Lower leg skin (tissue), 4 donors: ENCODE data around the gene SPG21. TPM values are rescaled to one million over a fixed set of nuclear protein-coding genes. Genes with fewer than 3 reads are reported as not detected.

Source experiments
- DNase-seq, 2 donors: peaks; one replicate each; pipeline ENCODE4 v3.0.0-alpha.2; 2019; ENCODE audit warnings: low spot score in 2 of 2
- H3K4me3 ChIP-seq: fragments of 200-600 bp; sonication (generic); 2 replicates; pipeline ENCODE4 v1.5.1; 2017; ENCODE audit warnings: mild to moderate bottlenecking, low read depth; ENCODE audit not compliant: poor library complexity, severe bottlenecking
- CTCF ChIP-seq, 3 donors: fragments of 450-650 bp; IDR thresholded peaks; one replicate each; pipeline ENCODE4 v1.5.1; 2016; ENCODE audit warnings: antibody characterized with exemption in 3 of 3, mild to moderate bottlenecking in 3 of 3, moderate library complexity in 2 of 3
- POLR2A ChIP-seq, 2 donors: fragments of 450-650 bp; IDR thresholded peaks; one replicate each; pipeline ENCODE4 v1.6.1; 2016 to 2017; ENCODE audit warnings: antibody characterized with exemption in 2 of 2, mild to moderate bottlenecking in 1 of 2, moderate library complexity in 1 of 2
- WGBS, 2 donors: methylation state at CpG; one replicate each; pipeline ENCODE4 v1.1.5; 2018; 5-methylcytosine and 5-hydroxymethylcytosine counted together
- intact Hi-C: fragments of 100-400 bp; cut with DNase I; formaldehyde crosslinking; loops from one replicate; pipeline ENCODE4 v1.15.0; 2023; ENCODE audit warnings: low total_unique reads
- total RNA-seq, 4 donors: library from RNA; depleted of rRNA; stranded (reverse); fragments of >200 nt; gene quantifications; one replicate each; pipeline ENCODE4 v1.1.0, GENCODE V29; 2016

Gene SPG21
- total RNA-seq, 4 donors from 2014 or later, result 54.3 to 93.1 (median 76.6) TPM

GRCh38 chr15:64991536-64992135 is 1.9 kb upstream of the SPG21 start:
- no peak for TF ChIP-seq POLR2A (IDR thresholded peaks at IDR 0.05)
- no peak overlapping the region for H3K4me3 ChIP-seq
- WGBS, 2 donors, result 58 to 70% methylated on average over 2 of the region's 2 CpGs
- intact Hi-C loops, result no loop called here
- no peak for DNase-seq

- WGBS, 2 donors, result 2 to 4% methylated on average over 9 of the region's 9 CpGs
- TF ChIP-seq CTCF (IDR thresholded peaks at IDR 0.05) (no peak), POLR2A (IDR thresholded peaks at IDR 0.05) (no peak)
- H3K4me3 ChIP-seq, result peak overlapping the region; percentile 95
- no peak for DNase-seq
- intact Hi-C loops, result no loop called here
Measured at GRCh38 chr15:64990168-64990470, 405 bp upstream of the SPG21 start.

- no peak overlapping the region for H3K4me3 ChIP-seq
- no peak for DNase-seq
- WGBS, 2 donors, result 47 to 50% methylated on average over 3 of the region's 3 CpGs
- TF ChIP-seq POLR2A (IDR thresholded peaks at IDR 0.05) (no peak), CTCF (IDR thresholded peaks at IDR 0.05) (no peak)
- intact Hi-C loops, result no loop called here
Measured at GRCh38 chr15:64987136-64987535, 2.6 kb downstream of the SPG21 start.

- WGBS, 2 donors, result 49 to 62% methylated on average over 9 of the region's 9 CpGs
- intact Hi-C loops, result no loop called here
- TF ChIP-seq POLR2A (IDR thresholded peaks at IDR 0.05) (no peak), CTCF (IDR thresholded peaks at IDR 0.05) (no peak)
- no peak for DNase-seq
- H3K4me3 ChIP-seq, result no peak overlapping the region
Measured at GRCh38 chr15:64985366-64986033, 4.2 kb downstream of the SPG21 start.

GRCh38 chr15:64982472-64982871 is 7.2 kb downstream of the SPG21 start:
- TF ChIP-seq CTCF (IDR thresholded peaks at IDR 0.05), result no peak
- TF ChIP-seq POLR2A (IDR thresholded peaks at IDR 0.05), result no peak
- 94 to 96% methylated on average over 1 of the region's 1 CpG for WGBS, 2 donors
- H3K4me3 ChIP-seq, result no peak overlapping the region
- DNase-seq, result no peak
- intact Hi-C loops, result no loop called here

GRCh38 chr15:64981812-64982431 is 7.8 kb downstream of the SPG21 start:
- 77 to 94% methylated on average over 6 of the region's 6 CpGs for WGBS, 2 donors

More at GRCh38 chr15:64981812-64982431, 7.8 kb downstream of the SPG21 start:
- TF ChIP-seq CTCF (IDR thresholded peaks at IDR 0.05) (no peak), POLR2A (IDR thresholded peaks at IDR 0.05) (no peak)
- intact Hi-C loops, result no loop called here
- DNase-seq, result no peak
- H3K4me3 ChIP-seq, result no peak overlapping the region
